ENCODE measurements around the gene MACROD1. TPM values are rescaled to one million over a fixed set of nuclear protein-coding genes. Genes with fewer than 3 reads are reported as not detected.
A peak's percentile ranks its signal among the peaks of the same experiment; 100 is the strongest.
"Not testable (repeated sequence)": the region's sequence is repeated elsewhere in the genome, so short reads cannot be mapped to it uniquely, and the experiment has no call there.

Gene MACROD1
- total RNA-seq, 1 experiment from 2014 or later = 17.6 TPM

- Histone ChIP-seq H3K9me3 (replicated peaks) (no peaks in the 10 kb centered on the region), H3K27me3 (replicated peaks) (no peaks in the 10 kb centered on the region)
Observed at GRCh38 chr11:63978551-63979239, 187.2 kb downstream of the MACROD1 start.

GRCh38 chr11:63974259-63975143 is 191.4 kb downstream of the MACROD1 start, which contains the start of gene COX8A:
TSS of gene COX8A (plus strand) at chr11:63974620. CDS start at chr11:63974681, 61 bp downstream.
- peak within 1 kb of the TSS; percentile 89 for H3K4me3 ChIP-seq
- H3K4me1 ChIP-seq (replicated peaks) = peaks cover 14% of the 10 kb centered on the region
- peak within 1 kb of the TSS; percentile 87 for H3K27ac ChIP-seq
- H3K27me3 ChIP-seq (replicated peaks) = no peaks in the 10 kb centered on the region
- H3K36me3 ChIP-seq = peaks cover 42% of the 10 kb centered on the region
- peak; percentile 100 for DNase-seq (ENCODE audit: low read depth in 1 of 2, low spot score in 2 of 2)
- H3K9me3 ChIP-seq (replicated peaks) = 0 out of 2 replicates have a peak, but pooled peaks cover 2% of the 10 kb centered on the region

More at GRCh38 chr11:63978551-63979239, 187.2 kb downstream of the MACROD1 start:
- Histone ChIP-seq H3K27ac (no peak overlapping the region), H3K4me1 (replicated peaks) (peaks cover 14% of the 10 kb centered on the region), H3K4me3 (no peak overlapping the region), H3K36me3 (peaks cover 49% of the 10 kb centered on the region)
- no peak for DNase-seq (ENCODE audit: low read depth in 1 of 2, low spot score in 2 of 2)

GRCh38 chr11:63973912-63974258 is 192.0 kb downstream of the MACROD1 start:
- Histone ChIP-seq H3K36me3 (peaks cover 35% of the 10 kb centered on the region), H3K4me3 (0 out of 2 replicates have a peak overlapping the region, but pooled peaks have one; percentile 89), H3K4me1 (replicated peaks) (peaks cover 14% of the 10 kb centered on the region)
- not testable (repeated sequence) for DNase-seq (ENCODE audit: low read depth in 1 of 2, low spot score in 2 of 2); H3K9me3 ChIP-seq (replicated peaks); H3K27me3 ChIP-seq (replicated peaks); H3K27ac ChIP-seq

- DNase-seq (ENCODE audit: low read depth in 1 of 2, low spot score in 2 of 2) = no peak
- Histone ChIP-seq H3K27me3 (replicated peaks) (no peaks in the 10 kb centered on the region), H3K36me3 (peaks cover 9% of the 10 kb centered on the region), H3K4me1 (replicated peaks) (peaks cover 6% of the 10 kb centered on the region), H3K9me3 (replicated peaks) (0 out of 2 replicates have a peak, but pooled peaks cover 2% of the 10 kb centered on the region), H3K27ac (no peak overlapping the region), H3K4me3 (no peak overlapping the region)
Observed at GRCh38 chr11:63970902-63971301, 195.0 kb downstream of the MACROD1 start.

GRCh38 chr11:63969461-63969860 is 196.5 kb downstream of the MACROD1 start:
- H3K9me3 ChIP-seq (replicated peaks) = 0 out of 2 replicates have a peak, but pooled peaks cover 2% of the 10 kb centered on the region
- no peak overlapping the region for H3K27ac ChIP-seq
- no peak for DNase-seq (ENCODE audit: low read depth in 1 of 2, low spot score in 2 of 2)
- H3K4me1 ChIP-seq (replicated peaks) = no peaks in the 10 kb centered on the region
- H3K4me3 ChIP-seq = no peak overlapping the region
- peaks cover under 1% of the 10 kb centered on the region for H3K36me3 ChIP-seq
- no peaks in the 10 kb centered on the region for H3K27me3 ChIP-seq (replicated peaks)

GRCh38 chr11:63966444-63966843 is 199.5 kb downstream of the MACROD1 start:
- Histone ChIP-seq H3K9me3 (replicated peaks) (no peaks in the 10 kb centered on the region), H3K27ac (no peak overlapping the region), H3K4me3 (no peak overlapping the region), H3K4me1 (replicated peaks) (no peaks in the 10 kb centered on the region), H3K27me3 (replicated peaks) (no peaks in the 10 kb centered on the region), H3K36me3 (no peaks in the 10 kb centered on the region)
- no peak for DNase-seq (ENCODE audit: low read depth in 1 of 2, low spot score in 2 of 2)

- not testable (repeated sequence) for H3K9me3 ChIP-seq (replicated peaks); H3K27ac ChIP-seq; H3K4me1 ChIP-seq (replicated peaks); H3K27me3 ChIP-seq (replicated peaks); H3K36me3 ChIP-seq; DNase-seq (ENCODE audit: low read depth in 1 of 2, low spot score in 2 of 2); H3K4me3 ChIP-seq
Observed at GRCh38 chr11:63963895-63964294, 202.0 kb downstream of the MACROD1 start.

- no peak for DNase-seq (ENCODE audit: low read depth in 1 of 2, low spot score in 2 of 2)
- H3K4me1 ChIP-seq (replicated peaks) = no peaks in the 10 kb centered on the region
- H3K27me3 ChIP-seq (replicated peaks) = no peaks in the 10 kb centered on the region
- no peaks in the 10 kb centered on the region for H3K9me3 ChIP-seq (replicated peaks)
- no peak overlapping the region for H3K4me3 ChIP-seq
- H3K36me3 ChIP-seq = peaks cover 5% of the 10 kb centered on the region; the same call in 1 of the 2 replicates
- H3K27ac ChIP-seq = no peak overlapping the region
Observed at GRCh38 chr11:63961608-63962412, 204.1 kb downstream of the MACROD1 start.

GRCh38 chr11:63958008-63958407 is 207.9 kb downstream of the MACROD1 start:
- Histone ChIP-seq H3K27me3 (replicated peaks) (no peaks in the 10 kb centered on the region), H3K9me3 (replicated peaks) (no peaks in the 10 kb centered on the region), H3K4me3 (no peak overlapping the region), H3K4me1 (replicated peaks) (no peaks in the 10 kb centered on the region), H3K36me3 (peaks cover 41% of the 10 kb centered on the region), H3K27ac (no peak overlapping the region)
- DNase-seq (ENCODE audit: low read depth in 1 of 2, low spot score in 2 of 2) = no peak

- H3K4me3 ChIP-seq = no peak overlapping the region
- DNase-seq (ENCODE audit: low read depth in 1 of 2, low spot score in 2 of 2) = no peak
- H3K36me3 ChIP-seq = peaks cover 83% of the 10 kb centered on the region
- no peaks in the 10 kb centered on the region for H3K27me3 ChIP-seq (replicated peaks)
- H3K9me3 ChIP-seq (replicated peaks) = no peaks in the 10 kb centered on the region
- no peak overlapping the region for H3K27ac ChIP-seq
- no peaks in the 10 kb centered on the region for H3K4me1 ChIP-seq (replicated peaks)
Observed at GRCh38 chr11:63952570-63952969, 213.3 kb downstream of the MACROD1 start.

GRCh38 chr11:63951779-63952536 is 214.0 kb downstream of the MACROD1 start:
- peaks cover 84% of the 10 kb centered on the region for H3K36me3 ChIP-seq

More at GRCh38 chr11:63951779-63952536, 214.0 kb downstream of the MACROD1 start:
- DNase-seq (ENCODE audit: low read depth in 1 of 2, low spot score in 2 of 2) = no peak
- Histone ChIP-seq H3K27ac (no peak overlapping the region), H3K9me3 (replicated peaks) (no peaks in the 10 kb centered on the region), H3K4me1 (replicated peaks) (no peaks in the 10 kb centered on the region), H3K27me3 (replicated peaks) (no peaks in the 10 kb centered on the region), H3K4me3 (no peak overlapping the region)
